GM23338 (cell line): Measurements from ENCODE around the gene ATP6V1F.

Source experiments
- CREB1 ChIP-seq: fragments of 250-450 bp; sonication (Bioruptor Pico); IDR thresholded peaks from 2 replicates; pipeline ENCODE4 v1.5.0; 2020; ENCODE audit warnings: low read depth, mild to moderate bottlenecking, moderate library complexity
- ETS1 ChIP-seq: IDR thresholded peaks from 2 replicates; pipeline ENCODE4 v1.6.1; 2016; ENCODE audit warnings: antibody characterized with exemption
- EZH2 ChIP-seq: fragments of 200-600 bp; sonication (generic); IDR thresholded peaks from one replicate; pipeline ENCODE4 v1.8.0; 2017; ENCODE audit warnings: antibody characterized with exemption, mild to moderate bottlenecking, low read depth; ENCODE audit not compliant: unreplicated experiment
- EZH2phosphoT487 ChIP-seq: fragments of 200-600 bp; sonication (generic); IDR thresholded peaks from one replicate; pipeline ENCODE4 v1.8.1; 2018; ENCODE audit warnings: antibody characterized with exemption; ENCODE audit not compliant: unreplicated experiment
- JUNB ChIP-seq: IDR thresholded peaks from one replicate; pipeline ENCODE4 v1.6.1; 2016; ENCODE audit warnings: antibody characterized with exemption; ENCODE audit not compliant: unreplicated experiment
- NANOG ChIP-seq: IDR thresholded peaks from 2 replicates; pipeline ENCODE4 v1.6.1; 2016; ENCODE audit warnings: antibody characterized with exemption, borderline replicate concordance
- POLR2AphosphoS5 ChIP-seq: IDR thresholded peaks from 2 replicates; pipeline ENCODE4 v1.6.1; 2016; ENCODE audit warnings: antibody characterized with exemption, low read depth
- REST ChIP-seq: IDR thresholded peaks from one replicate; pipeline ENCODE4 v1.6.1; 2018; ENCODE audit warnings: antibody characterized with exemption; ENCODE audit not compliant: unreplicated experiment
- STAT1 ChIP-seq: IDR thresholded peaks from one replicate; pipeline ENCODE4 v1.6.1; 2016; ENCODE audit warnings: antibody characterized with exemption; ENCODE audit not compliant: unreplicated experiment
- ZNF114 ChIP-seq: fragments of 250-450 bp; sonication (Bioruptor Pico); IDR thresholded peaks from 2 replicates; pipeline ENCODE4 v1.5.0; 2020; ENCODE audit warnings: mild to moderate bottlenecking, moderate library complexity
- ZNF331 ChIP-seq: fragments of 250-450 bp; sonication (Bioruptor Pico); IDR thresholded peaks from 2 replicates; pipeline ENCODE4 v1.5.0; 2020; ENCODE audit warnings: low read depth, mild to moderate bottlenecking, moderate library complexity
- TF ChIP-seq, protein P1 (sequence below), 2 experiments: fragments of 200-600 bp in 1 of 2; sonication (generic) in 1 of 2; conservative IDR thresholded peaks; 2 replicates each; pipeline versions ENCODE4 v1.5.1 to v1.6.1; 2016 to 2017; ENCODE audit warnings: antibody characterized with exemption in 2 of 2, low read depth in 2 of 2, mild to moderate bottlenecking in 2 of 2, moderate library complexity in 1 of 2
- TF ChIP-seq, protein P2 (sequence below): fragments of 250-450 bp; sonication (Bioruptor Pico); IDR thresholded peaks from 2 replicates; pipeline ENCODE4 v1.5.0; 2020; ENCODE audit warnings: mild to moderate bottlenecking, moderate library complexity

DNA sequence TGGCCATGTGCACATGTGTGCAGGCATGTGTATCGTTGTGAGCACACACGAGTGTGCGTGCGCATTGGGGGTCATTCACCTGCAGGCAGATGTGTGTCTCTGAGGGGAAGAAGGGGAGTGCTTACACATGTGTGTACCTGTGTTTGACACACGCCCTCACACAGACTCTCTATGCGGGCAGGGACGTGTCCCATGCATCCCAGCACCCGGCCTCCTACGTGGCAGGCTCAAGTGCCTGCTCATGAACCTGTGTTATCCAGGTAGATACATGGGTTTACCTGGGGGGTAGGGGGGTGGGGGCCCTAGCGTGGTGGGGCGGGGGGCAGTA, 29.2 kb downstream of the ATP6V1F start:
- TF ChIP-seq, protein P1, sequence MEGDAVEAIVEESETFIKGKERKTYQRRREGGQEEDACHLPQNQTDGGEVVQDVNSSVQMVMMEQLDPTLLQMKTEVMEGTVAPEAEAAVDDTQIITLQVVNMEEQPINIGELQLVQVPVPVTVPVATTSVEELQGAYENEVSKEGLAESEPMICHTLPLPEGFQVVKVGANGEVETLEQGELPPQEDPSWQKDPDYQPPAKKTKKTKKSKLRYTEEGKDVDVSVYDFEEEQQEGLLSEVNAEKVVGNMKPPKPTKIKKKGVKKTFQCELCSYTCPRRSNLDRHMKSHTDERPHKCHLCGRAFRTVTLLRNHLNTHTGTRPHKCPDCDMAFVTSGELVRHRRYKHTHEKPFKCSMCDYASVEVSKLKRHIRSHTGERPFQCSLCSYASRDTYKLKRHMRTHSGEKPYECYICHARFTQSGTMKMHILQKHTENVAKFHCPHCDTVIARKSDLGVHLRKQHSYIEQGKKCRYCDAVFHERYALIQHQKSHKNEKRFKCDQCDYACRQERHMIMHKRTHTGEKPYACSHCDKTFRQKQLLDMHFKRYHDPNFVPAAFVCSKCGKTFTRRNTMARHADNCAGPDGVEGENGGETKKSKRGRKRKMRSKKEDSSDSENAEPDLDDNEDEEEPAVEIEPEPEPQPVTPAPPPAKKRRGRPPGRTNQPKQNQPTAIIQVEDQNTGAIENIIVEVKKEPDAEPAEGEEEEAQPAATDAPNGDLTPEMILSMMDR (conservative IDR thresholded peaks at IDR 0.05; ENCODE audit: low read depth in 2 of 2) = no peak
- TF ChIP-seq REST = no peak
- TF ChIP-seq POLR2AphosphoS5 = no peak
- TF ChIP-seq EZH2 = no peak
- TF ChIP-seq CREB1 (CRISPR knock-in tag) = no peak
- TF ChIP-seq JUNB = no peak
- no peak for TF ChIP-seq EZH2phosphoT487
- TF ChIP-seq ETS1 = no peak
- TF ChIP-seq NANOG = no peak
- no peak for TF ChIP-seq ZNF331
- no peak for TF ChIP-seq ZNF114
- TF ChIP-seq STAT1 = no peak
- TF ChIP-seq, protein P2, sequence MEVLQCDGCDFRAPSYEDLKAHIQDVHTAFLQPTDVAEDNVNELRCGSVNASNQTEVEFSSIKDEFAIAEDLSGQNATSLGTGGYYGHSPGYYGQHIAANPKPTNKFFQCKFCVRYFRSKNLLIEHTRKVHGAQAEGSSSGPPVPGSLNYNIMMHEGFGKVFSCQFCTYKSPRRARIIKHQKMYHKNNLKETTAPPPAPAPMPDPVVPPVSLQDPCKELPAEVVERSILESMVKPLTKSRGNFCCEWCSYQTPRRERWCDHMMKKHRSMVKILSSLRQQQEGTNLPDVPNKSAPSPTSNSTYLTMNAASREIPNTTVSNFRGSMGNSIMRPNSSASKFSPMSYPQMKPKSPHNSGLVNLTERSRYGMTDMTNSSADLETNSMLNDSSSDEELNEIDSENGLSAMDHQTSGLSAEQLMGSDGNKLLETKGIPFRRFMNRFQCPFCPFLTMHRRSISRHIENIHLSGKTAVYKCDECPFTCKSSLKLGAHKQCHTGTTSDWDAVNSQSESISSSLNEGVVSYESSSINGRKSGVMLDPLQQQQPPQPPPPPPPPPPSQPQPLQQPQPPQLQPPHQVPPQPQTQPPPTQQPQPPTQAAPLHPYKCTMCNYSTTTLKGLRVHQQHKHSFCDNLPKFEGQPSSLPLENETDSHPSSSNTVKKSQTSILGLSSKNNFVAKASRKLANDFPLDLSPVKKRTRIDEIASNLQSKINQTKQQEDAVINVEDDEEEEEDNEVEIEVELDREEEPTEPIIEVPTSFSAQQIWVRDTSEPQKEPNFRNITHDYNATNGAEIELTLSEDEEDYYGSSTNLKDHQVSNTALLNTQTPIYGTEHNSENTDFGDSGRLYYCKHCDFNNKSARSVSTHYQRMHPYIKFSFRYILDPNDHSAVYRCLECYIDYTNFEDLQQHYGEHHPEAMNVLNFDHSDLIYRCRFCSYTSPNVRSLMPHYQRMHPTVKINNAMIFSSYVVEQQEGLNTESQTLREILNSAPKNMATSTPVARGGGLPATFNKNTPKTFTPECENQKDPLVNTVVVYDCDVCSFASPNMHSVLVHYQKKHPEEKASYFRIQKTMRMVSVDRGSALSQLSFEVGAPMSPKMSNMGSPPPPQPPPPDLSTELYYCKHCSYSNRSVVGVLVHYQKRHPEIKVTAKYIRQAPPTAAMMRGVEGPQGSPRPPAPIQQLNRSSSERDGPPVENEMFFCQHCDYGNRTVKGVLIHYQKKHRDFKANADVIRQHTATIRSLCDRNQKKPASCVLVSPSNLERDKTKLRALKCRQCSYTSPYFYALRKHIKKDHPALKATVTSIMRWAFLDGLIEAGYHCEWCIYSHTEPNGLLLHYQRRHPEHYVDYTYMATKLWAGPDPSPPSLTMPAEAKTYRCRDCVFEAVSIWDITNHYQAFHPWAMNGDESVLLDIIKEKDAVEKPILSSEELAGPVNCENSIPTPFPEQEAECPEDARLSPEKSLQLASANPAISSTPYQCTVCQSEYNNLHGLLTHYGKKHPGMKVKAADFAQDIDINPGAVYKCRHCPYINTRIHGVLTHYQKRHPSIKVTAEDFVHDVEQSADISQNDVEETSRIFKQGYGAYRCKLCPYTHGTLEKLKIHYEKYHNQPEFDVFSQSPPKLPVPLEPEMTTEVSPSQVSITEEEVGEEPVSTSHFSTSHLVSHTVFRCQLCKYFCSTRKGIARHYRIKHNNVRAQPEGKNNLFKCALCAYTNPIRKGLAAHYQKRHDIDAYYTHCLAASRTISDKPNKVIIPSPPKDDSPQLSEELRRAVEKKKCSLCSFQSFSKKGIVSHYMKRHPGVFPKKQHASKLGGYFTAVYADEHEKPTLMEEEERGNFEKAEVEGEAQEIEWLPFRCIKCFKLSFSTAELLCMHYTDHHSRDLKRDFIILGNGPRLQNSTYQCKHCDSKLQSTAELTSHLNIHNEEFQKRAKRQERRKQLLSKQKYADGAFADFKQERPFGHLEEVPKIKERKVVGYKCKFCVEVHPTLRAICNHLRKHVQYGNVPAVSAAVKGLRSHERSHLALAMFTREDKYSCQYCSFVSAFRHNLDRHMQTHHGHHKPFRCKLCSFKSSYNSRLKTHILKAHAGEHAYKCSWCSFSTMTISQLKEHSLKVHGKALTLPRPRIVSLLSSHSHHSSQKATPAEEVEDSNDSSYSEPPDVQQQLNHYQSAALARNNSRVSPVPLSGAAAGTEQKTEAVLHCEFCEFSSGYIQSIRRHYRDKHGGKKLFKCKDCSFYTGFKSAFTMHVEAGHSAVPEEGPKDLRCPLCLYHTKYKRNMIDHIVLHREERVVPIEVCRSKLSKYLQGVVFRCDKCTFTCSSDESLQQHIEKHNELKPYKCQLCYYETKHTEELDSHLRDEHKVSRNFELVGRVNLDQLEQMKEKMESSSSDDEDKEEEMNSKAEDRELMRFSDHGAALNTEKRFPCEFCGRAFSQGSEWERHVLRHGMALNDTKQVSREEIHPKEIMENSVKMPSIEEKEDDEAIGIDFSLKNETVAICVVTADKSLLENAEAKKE (CRISPR knock-in tag) = no peak
